HFFc6 (cell line): Measurements from ENCODE around the gene MAN2B2. TPM values are rescaled to one million over a fixed set of nuclear protein-coding genes. Genes with fewer than 3 reads are reported as not detected.
"Not testable (repeated sequence)": the region's sequence is repeated elsewhere in the genome, so short reads cannot be mapped to it uniquely, and the experiment has no call there.

Experiments used
- DNase-seq: peaks from one replicate; pipeline ENCODE4 v3.0.0-alpha.2; 2018
- H3K27ac Mint-ChIP-seq: 2 replicates; pipeline ENCODE4 v1.8.0; 2020; ENCODE audit warnings: mild to moderate bottlenecking, mixed read lengths
- H3K27me3 Mint-ChIP-seq: 2 replicates; pipeline ENCODE4 v1.8.0; 2021; ENCODE audit warnings: mild to moderate bottlenecking, moderate library complexity, mixed read lengths; ENCODE audit not compliant: insufficient read depth
- H3K36me3 Mint-ChIP-seq: 2 replicates; pipeline ENCODE4 v1.8.0; 2021; ENCODE audit warnings: low read depth, mixed read lengths
- H3K4me1 Mint-ChIP-seq: 2 replicates; pipeline ENCODE4 v1.8.0; 2020; ENCODE audit warnings: low read depth, mixed read lengths
- H3K4me3 Mint-ChIP-seq: 2 replicates; pipeline ENCODE4 v1.8.0; 2020; ENCODE audit warnings: mild to moderate bottlenecking, moderate library complexity, mixed read lengths
- H3K9me3 Mint-ChIP-seq: 2 replicates; pipeline ENCODE4 v1.8.0; 2020; ENCODE audit warnings: mild to moderate bottlenecking, mixed read lengths
- total RNA-seq, 6 experiments: library from RNA; stranded (reverse); fragmentation: NEBNext Ultra II Directional; extraction: Animal tissue kit (Norgen Biotek cat#: 25700); gene quantifications; 2 replicates in 1 of 6; 3 replicates in 5 of 6; pipeline ENCODE4 v1.2.3, GENCODE V29; 2021
- TF ChIP-seq, protein P1 (sequence below): fragments of 200-600 bp; sonication (generic); IDR thresholded peaks from 2 replicates; pipeline ENCODE4 v1.5.0; 2021; ENCODE audit warnings: antibody characterized with exemption, mild to moderate bottlenecking

MAN2B2 gene
- total RNA-seq, 6 experiments from 2014 or later = 35.8 to 44.5 (median 40.5) TPM

DNA sequence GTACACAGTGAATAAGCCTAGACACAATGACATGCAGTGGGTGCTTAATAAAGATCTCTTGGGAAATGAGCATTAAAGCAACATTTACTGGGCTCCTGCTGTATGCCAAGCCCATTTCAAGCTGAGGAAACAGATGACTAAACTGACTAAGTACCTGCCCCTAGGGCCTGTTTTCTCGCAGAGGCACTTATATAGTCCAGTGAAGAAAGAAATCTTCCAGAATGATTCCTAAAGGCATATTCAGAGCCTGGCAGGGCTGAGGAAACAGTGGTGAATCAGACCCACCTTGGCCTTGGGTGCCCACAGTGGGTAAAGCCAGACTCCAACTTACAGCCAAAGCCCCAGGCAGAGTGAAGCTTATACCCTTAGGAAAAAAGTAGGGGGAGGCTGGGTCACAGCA lies 96.7 kb downstream of the MAN2B2 start:
- Mint-ChIP-seq H3K4me3 (no peak overlapping the region), H3K27me3 (peaks cover 7% of the 10 kb centered on the region), H3K4me1 (peaks cover 45% of the 10 kb centered on the region), H3K36me3 (peaks cover 26% of the 10 kb centered on the region), H3K27ac (no peak overlapping the region), H3K9me3 (no peaks in the 10 kb centered on the region; the same call in 1 of the 2 replicates)
- no peak for DNase-seq
- TF ChIP-seq, protein P1, sequence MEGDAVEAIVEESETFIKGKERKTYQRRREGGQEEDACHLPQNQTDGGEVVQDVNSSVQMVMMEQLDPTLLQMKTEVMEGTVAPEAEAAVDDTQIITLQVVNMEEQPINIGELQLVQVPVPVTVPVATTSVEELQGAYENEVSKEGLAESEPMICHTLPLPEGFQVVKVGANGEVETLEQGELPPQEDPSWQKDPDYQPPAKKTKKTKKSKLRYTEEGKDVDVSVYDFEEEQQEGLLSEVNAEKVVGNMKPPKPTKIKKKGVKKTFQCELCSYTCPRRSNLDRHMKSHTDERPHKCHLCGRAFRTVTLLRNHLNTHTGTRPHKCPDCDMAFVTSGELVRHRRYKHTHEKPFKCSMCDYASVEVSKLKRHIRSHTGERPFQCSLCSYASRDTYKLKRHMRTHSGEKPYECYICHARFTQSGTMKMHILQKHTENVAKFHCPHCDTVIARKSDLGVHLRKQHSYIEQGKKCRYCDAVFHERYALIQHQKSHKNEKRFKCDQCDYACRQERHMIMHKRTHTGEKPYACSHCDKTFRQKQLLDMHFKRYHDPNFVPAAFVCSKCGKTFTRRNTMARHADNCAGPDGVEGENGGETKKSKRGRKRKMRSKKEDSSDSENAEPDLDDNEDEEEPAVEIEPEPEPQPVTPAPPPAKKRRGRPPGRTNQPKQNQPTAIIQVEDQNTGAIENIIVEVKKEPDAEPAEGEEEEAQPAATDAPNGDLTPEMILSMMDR = no peak

GRCh38 chr4:6672131-6672530 lies 97.1 kb downstream of the MAN2B2 start:
- DNase-seq = no peak
- TF ChIP-seq, protein P1 = no peak
- H3K4me1 Mint-ChIP-seq = peaks cover 50% of the 10 kb centered on the region
- peaks cover 29% of the 10 kb centered on the region for H3K36me3 Mint-ChIP-seq
- no peak overlapping the region for H3K27ac Mint-ChIP-seq
- H3K4me3 Mint-ChIP-seq = no peak overlapping the region
- H3K27me3 Mint-ChIP-seq = peaks cover 7% of the 10 kb centered on the region
- H3K9me3 Mint-ChIP-seq = no peaks in the 10 kb centered on the region; the same call in 1 of the 2 replicates

- not testable (repeated sequence) for H3K27ac Mint-ChIP-seq, H3K27me3 Mint-ChIP-seq, H3K9me3 Mint-ChIP-seq, H3K4me3 Mint-ChIP-seq, DNase-seq
- Mint-ChIP-seq H3K36me3 (peaks cover 32% of the 10 kb centered on the region), H3K4me1 (peaks cover 55% of the 10 kb centered on the region)
Observed at GRCh38 chr4:6672541-6673190, 97.7 kb downstream of the MAN2B2 start.

Other genes starting within 250 kb of the MAN2B2 start
- gene PPP2R2C, start 102.6 kb upstream of the MAN2B2 start, total RNA-seq = under 1 TPM in 4 of 6 experiments, not detected in 2; 0.14 to 0.25 (median 0.23) TPM
- gene MRFAP1, start 65.5 kb downstream of the MAN2B2 start, total RNA-seq = 100 to 1,000 TPM; 332 to 418 (median 364) TPM
- gene S100P, start 118.7 kb downstream of the MAN2B2 start, total RNA-seq = not detected
- gene MRFAP1L1, start 134.7 kb downstream of the MAN2B2 start, total RNA-seq = 10 to 100 TPM; 35.5 to 41.0 (median 40.1) TPM
- gene BLOC1S4, start 141.0 kb downstream of the MAN2B2 start, total RNA-seq = 10 to 100 TPM; 12.7 to 19.0 (median 14.2) TPM
- 10 to 100 TPM; 15.2 to 21.2 (median 19.0) TPM for gene KIAA0232, start 207.5 kb downstream of the MAN2B2 start, total RNA-seq